Pons (tissue), 1 donor: ENCODE measurements around the gene CCDC138.

Source experiments
- DNase-seq: peaks from one replicate; pipeline ENCODE4 v3.0.0-alpha.2; 2016; ENCODE audit warnings: low spot score

Gene CCDC138

GRCh38 chr2:108825736-108826135 lies 39.2 kb downstream of the CCDC138 start:
- DNase-seq, result no peak

- no peak for DNase-seq
These were observed 43.2 kb downstream of the CCDC138 start for GRCh38 chr2:108829578-108830310.

- DNase-seq, result no peak
These were observed 46.6 kb downstream of the CCDC138 start for GRCh38 chr2:108833219-108833618.

GRCh38 chr2:108834620-108835019 lies 48.0 kb downstream of the CCDC138 start:
- no peak for DNase-seq

- no peak for DNase-seq
These were observed 48.5 kb downstream of the CCDC138 start for GRCh38 chr2:108835040-108835439.

- DNase-seq, result no peak
These were observed 50.6 kb downstream of the CCDC138 start for GRCh38 chr2:108837198-108837597.

- DNase-seq, result no peak
These were observed 54.9 kb downstream of the CCDC138 start for GRCh38 chr2:108841506-108841905.

- no peak for DNase-seq
These were observed 59.4 kb downstream of the CCDC138 start for GRCh38 chr2:108845923-108846322.

- no peak for DNase-seq
These were observed 60.4 kb downstream of the CCDC138 start for GRCh38 chr2:108847000-108847399.

GRCh38 chr2:108852375-108852774 lies 65.8 kb downstream of the CCDC138 start:
- DNase-seq, result no peak

GRCh38 chr2:108853421-108853820 lies 66.8 kb downstream of the CCDC138 start:
- DNase-seq, result no peak

GRCh38 chr2:108854484-108854883 lies 67.9 kb downstream of the CCDC138 start:
- DNase-seq, result no peak

- peak; percentile 31 for DNase-seq
These were observed 68.6 kb downstream of the CCDC138 start for GRCh38 chr2:108855194-108855593.

GRCh38 chr2:108858894-108859293 lies 72.3 kb downstream of the CCDC138 start:
- DNase-seq, result no peak

- DNase-seq, result no peak
These were observed 79.5 kb downstream of the CCDC138 start for GRCh38 chr2:108866041-108866440.

- no peak for DNase-seq
These were observed 82.3 kb downstream of the CCDC138 start for GRCh38 chr2:108868911-108869310.

- no peak for DNase-seq
These were observed 83.0 kb downstream of the CCDC138 start for GRCh38 chr2:108869542-108869941.

GRCh38 chr2:108870069-108870644 lies 83.6 kb downstream of the CCDC138 start:
- DNase-seq, result no peak

- DNase-seq, result no peak
These were observed 90.9 kb downstream of the CCDC138 start for GRCh38 chr2:108877506-108877905.

GRCh38 chr2:108878276-108878675 lies 91.7 kb downstream of the CCDC138 start:
- DNase-seq, result no peak

- no peak for DNase-seq
These were observed 98.0 kb downstream of the CCDC138 start for GRCh38 chr2:108884619-108885018.

- DNase-seq, result no peak
These were observed 103.3 kb downstream of the CCDC138 start for GRCh38 chr2:108889907-108890306.

- no peak for DNase-seq
These were observed 106.7 kb downstream of the CCDC138 start for GRCh38 chr2:108893277-108893676.

GRCh38 chr2:108894766-108895165 lies 108.2 kb downstream of the CCDC138 start:
- no peak for DNase-seq
